Measurements from ENCODE around the gene C1QA.

The C1QA gene

GRCh38 chr1:22629886-22630285 lies 6.5 kb upstream of the C1QA start:
- no peak overlapping the region for H3K27ac ChIP-seq
- no peak for DNase-seq (ENCODE audit: low spot score)
- TF ChIP-seq CTCF (IDR thresholded peaks at IDR 0.05) = no peak
- no peak overlapping the region for H3K4me3 ChIP-seq

DNA sequence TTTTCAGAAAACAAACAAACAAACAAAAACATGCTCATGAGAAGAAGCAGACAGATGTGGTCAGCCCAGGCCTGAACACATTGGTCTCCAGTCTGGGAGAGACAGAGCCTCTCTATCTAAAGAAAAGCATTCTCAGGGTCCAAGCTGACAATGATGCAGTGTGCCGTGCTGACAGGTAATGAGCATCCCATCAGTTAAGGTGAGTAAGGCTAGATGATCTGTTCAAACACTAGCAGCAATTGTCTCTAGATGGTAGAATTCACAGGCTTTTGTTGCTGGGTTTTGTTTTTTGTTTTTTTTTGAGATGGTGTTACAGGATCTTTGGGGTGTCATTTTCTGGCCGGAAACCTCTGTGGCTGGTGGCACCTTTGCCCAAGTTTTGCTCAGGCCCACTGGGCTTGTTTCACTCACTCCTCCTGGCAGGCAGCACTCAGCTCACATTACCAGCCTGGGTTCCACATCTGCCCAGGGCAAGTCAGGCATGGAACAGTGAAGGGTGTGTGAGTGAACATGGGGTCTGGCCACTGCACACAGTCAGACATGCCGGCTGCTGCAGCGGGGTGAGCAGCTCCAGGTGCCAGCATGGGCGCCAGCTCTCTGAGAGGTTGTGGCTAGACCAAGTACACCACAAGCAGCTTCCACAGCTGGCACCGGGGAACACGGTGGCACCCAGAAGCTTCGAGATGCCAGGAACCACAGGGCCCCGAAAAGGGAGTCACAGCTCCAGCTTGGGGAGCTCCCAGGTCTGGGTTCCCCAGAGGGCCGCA lies 2.5 kb upstream of the C1QA start:
- Histone ChIP-seq H3K4me3 (no peak overlapping the region), H3K27ac (no peak overlapping the region)
- TF ChIP-seq CTCF (IDR thresholded peaks at IDR 0.05) = no peak
- no peak for DNase-seq (ENCODE audit: low spot score)

DNA sequence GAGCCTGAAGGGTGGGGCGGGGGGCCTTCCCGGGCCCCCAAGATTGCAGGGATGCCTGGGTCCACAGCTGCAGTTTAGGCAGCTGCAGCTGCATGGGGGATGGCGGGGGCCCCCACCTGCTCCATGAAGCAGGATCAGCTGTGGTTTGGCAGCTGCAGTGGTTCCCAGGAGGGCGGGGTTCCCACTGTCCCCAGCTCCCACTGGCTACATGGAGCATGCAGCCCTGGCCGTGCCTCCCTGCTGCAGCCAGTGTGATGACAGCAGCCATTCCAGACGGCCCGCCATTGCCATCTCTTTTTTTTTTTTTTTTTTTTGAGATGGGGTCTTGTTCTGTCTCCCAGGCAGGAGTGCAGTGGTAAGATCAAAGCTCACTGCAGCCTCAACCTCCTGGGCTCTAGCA lies 992 bp upstream of the C1QA start:
- H3K27ac ChIP-seq = no peak overlapping the region
- no peak for DNase-seq (ENCODE audit: low spot score)
- no peak overlapping the region for H3K4me3 ChIP-seq
- no peak for TF ChIP-seq CTCF (IDR thresholded peaks at IDR 0.05)

DNA sequence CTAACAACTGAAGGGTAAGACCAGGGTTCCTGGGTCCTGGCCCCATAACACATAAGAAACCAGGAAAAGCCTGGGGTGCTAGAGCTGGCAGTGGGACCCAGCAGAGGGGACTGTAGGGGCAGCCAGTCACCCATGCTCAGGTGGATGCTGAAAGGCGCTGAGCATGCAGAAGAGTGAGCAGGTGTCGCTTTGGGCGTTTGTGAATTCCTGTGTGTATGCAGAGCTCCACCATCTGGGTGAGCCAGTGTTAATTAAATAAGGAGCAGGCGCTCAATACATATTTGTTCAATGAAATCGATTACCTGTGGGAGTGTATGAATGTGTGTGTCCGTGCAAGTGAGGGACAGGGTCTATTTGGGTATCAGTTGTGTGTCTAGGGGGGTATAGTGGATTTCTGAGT lies 499 bp downstream of the C1QA start:
- TF ChIP-seq CTCF (IDR thresholded peaks at IDR 0.05) = no peak
- Histone ChIP-seq H3K27ac (peak overlapping the region in 1 of 2 donors; percentile 73), H3K4me3 (peak overlapping the region; percentile 60)
- DNase-seq (ENCODE audit: low spot score) = no peak

DNA sequence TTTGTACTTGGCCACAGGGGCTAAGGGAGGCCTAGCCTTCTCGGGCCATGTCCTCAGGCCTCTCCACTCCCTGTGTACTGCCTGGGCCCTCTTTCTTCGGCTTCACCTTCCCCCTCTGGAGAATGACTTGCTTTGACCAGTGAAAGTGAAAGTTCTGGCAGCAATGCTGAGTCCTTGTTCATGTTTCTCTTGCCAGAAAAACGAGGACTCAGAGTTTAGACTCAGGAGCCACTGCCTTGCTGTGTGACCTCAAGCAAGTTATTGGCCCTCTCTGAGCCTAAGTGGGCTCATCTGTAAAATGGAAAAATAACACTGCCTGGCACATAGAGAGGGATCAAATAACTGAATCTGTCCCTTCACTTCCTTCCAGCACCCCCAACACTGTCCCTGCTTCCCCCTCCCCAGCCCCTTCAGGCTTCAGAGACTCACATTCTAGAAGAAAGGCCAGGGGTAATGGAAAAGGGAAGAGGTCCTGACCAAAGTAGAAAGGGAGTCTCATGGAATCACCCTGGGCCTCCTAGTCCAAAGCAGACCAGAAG lies 1.5 kb downstream of the C1QA start:
- Histone ChIP-seq H3K4me3 (peak overlapping the region; percentile 60), H3K27ac (peak overlapping the region in 1 of 2 donors; percentile 73)
- TF ChIP-seq CTCF (IDR thresholded peaks at IDR 0.05) = no peak
- no peak for DNase-seq (ENCODE audit: low spot score)

- Histone ChIP-seq H3K27ac (peak overlapping the region in 1 of 2 donors; percentile 73), H3K4me3 (peak overlapping the region; percentile 60)
- no peak for TF ChIP-seq CTCF (IDR thresholded peaks at IDR 0.05)
- DNase-seq (ENCODE audit: low spot score) = no peak
Measured at GRCh38 chr1:22638476-22639234, 2.2 kb downstream of the C1QA start.
